ENCODE results near the gene ZP3.
A peak's percentile ranks its signal among the peaks of the same experiment; 100 is the strongest.
"Not testable (repeated sequence)": the region's sequence is repeated elsewhere in the genome, so short reads cannot be mapped to it uniquely, and the experiment has no call there.

ZP3 gene

GRCh38 chr7:76443846-76444245 is 19.1 kb downstream of the ZP3 start:
- DNase-seq: not testable (repeated sequence)

GRCh38 chr7:76445577-76446008 is 20.8 kb downstream of the ZP3 start:
- DNase-seq: peak; percentile 0 to 48

- DNase-seq: not testable (repeated sequence)
Observed at GRCh38 chr7:76457017-76457416, 32.3 kb downstream of the ZP3 start.

GRCh38 chr7:76458504-76458903 is 33.8 kb downstream of the ZP3 start:
- DNase-seq: not testable (repeated sequence)

- DNase-seq: not testable (repeated sequence)
Observed at GRCh38 chr7:76460767-76461166, 36.0 kb downstream of the ZP3 start.

- DNase-seq: not testable (repeated sequence)
Observed at GRCh38 chr7:76461464-76462101, 36.8 kb downstream of the ZP3 start, which contains the start of gene DTX2. Gene DTX2, plus strand, starts transcription at chr7:76461709. Its CDS starts 18,801 bp downstream, at chr7:76480510.

- not testable (repeated sequence) for DNase-seq
Observed at GRCh38 chr7:76462271-76462882, 37.6 kb downstream of the ZP3 start.

GRCh38 chr7:76464959-76465358 is 40.2 kb downstream of the ZP3 start:
- DNase-seq: not testable (repeated sequence)

- DNase-seq: not testable (repeated sequence)
Observed at GRCh38 chr7:76465950-76466349, 41.2 kb downstream of the ZP3 start.

- DNase-seq: not testable (repeated sequence)
Observed at GRCh38 chr7:76467743-76468404, 43.1 kb downstream of the ZP3 start.

GRCh38 chr7:76471556-76472221 is 46.9 kb downstream of the ZP3 start:
- DNase-seq: not testable (repeated sequence)

- DNase-seq: not testable (repeated sequence)
Observed at GRCh38 chr7:76473097-76473496, 48.3 kb downstream of the ZP3 start.

- not testable (repeated sequence) for DNase-seq
Observed at GRCh38 chr7:76476280-76476679, 51.5 kb downstream of the ZP3 start.

GRCh38 chr7:76476742-76477474 is 52.2 kb downstream of the ZP3 start:
- DNase-seq: not testable (repeated sequence)

- DNase-seq: not testable (repeated sequence)
Observed at GRCh38 chr7:76479628-76480027, 54.9 kb downstream of the ZP3 start.

- not testable (repeated sequence) for DNase-seq
Observed at GRCh38 chr7:76480403-76481253, 55.9 kb downstream of the ZP3 start.

GRCh38 chr7:76482660-76483059 is 57.9 kb downstream of the ZP3 start:
- DNase-seq: not testable (repeated sequence)

- DNase-seq: not testable (repeated sequence)
Observed at GRCh38 chr7:76483081-76483480, 58.3 kb downstream of the ZP3 start.

GRCh38 chr7:76484456-76484855 is 59.7 kb downstream of the ZP3 start:
- DNase-seq: not testable (repeated sequence)

- DNase-seq: not testable (repeated sequence)
Observed at GRCh38 chr7:76485822-76486610, 61.3 kb downstream of the ZP3 start.

- DNase-seq: not testable (repeated sequence)
Observed at GRCh38 chr7:76486618-76487017, 61.9 kb downstream of the ZP3 start.

Measured in NCI-H446 (cell line).